ENCODE results near the gene ZFR. TPM values are rescaled to one million over a fixed set of nuclear protein-coding genes. Genes with fewer than 3 reads are reported as not detected.
"Not testable (repeated sequence)": the region's sequence is repeated elsewhere in the genome, so short reads cannot be mapped to it uniquely, and the experiment has no call there.

Gene ZFR
- total RNA-seq, 2 donors from 2014 or later: 65.7 to 66.0 TPM

DNA sequence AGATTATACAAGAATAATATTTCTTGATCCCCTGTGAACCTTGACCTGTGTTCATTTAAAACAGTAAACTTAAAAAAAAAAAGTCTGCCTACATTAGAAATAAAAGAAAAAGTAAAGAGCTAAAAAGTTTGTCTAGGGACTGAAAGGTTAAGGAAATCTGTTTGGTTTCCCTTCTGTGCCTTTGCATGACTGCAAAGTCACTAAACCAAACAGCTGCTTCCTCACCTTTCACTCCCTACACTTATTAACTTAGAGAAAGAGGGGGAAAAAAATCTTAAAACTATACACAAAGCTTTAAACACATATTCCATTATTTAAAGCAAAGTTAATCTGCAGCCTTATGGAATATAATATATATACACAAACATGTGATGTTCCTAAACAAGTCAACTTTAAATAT lies 65.1 kb downstream of the ZFR start:
- no peak for DNase-seq (ENCODE audit: low spot score)
- TF ChIP-seq, protein P1, sequence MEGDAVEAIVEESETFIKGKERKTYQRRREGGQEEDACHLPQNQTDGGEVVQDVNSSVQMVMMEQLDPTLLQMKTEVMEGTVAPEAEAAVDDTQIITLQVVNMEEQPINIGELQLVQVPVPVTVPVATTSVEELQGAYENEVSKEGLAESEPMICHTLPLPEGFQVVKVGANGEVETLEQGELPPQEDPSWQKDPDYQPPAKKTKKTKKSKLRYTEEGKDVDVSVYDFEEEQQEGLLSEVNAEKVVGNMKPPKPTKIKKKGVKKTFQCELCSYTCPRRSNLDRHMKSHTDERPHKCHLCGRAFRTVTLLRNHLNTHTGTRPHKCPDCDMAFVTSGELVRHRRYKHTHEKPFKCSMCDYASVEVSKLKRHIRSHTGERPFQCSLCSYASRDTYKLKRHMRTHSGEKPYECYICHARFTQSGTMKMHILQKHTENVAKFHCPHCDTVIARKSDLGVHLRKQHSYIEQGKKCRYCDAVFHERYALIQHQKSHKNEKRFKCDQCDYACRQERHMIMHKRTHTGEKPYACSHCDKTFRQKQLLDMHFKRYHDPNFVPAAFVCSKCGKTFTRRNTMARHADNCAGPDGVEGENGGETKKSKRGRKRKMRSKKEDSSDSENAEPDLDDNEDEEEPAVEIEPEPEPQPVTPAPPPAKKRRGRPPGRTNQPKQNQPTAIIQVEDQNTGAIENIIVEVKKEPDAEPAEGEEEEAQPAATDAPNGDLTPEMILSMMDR (IDR thresholded peaks at IDR 0.05): no peak
- Histone ChIP-seq H3K27me3 (no peaks in the 10 kb centered on the region), H3K9me3 (no peaks in the 10 kb centered on the region), H3K36me3 (peaks cover 27% of the 10 kb centered on the region), H3K4me3 (no peak overlapping the region), H3K4me1 (no peaks in the 10 kb centered on the region), H3K27ac (no peak overlapping the region)

DNA sequence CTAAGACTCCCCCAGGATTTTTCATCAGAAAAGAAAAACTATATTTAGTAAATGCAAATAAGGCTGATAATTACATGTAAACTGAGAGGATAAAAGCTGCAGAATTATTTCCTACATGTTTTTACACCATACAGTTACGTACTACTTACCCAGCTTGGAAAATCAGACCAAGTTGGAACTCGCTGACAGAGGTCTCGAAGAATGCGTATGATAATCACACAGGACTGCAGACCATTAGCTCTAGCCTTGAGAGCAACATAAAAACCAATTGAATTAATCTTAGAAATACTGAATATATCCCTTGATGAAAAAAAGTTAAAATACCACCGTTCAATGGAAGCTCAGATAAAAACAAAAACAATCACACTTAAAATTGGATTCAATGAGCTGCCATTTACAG lies 65.6 kb downstream of the ZFR start:
- Histone ChIP-seq H3K36me3 (peaks cover 23% of the 10 kb centered on the region), H3K27ac (no peak overlapping the region), H3K27me3 (no peaks in the 10 kb centered on the region), H3K4me3 (no peak overlapping the region), H3K4me1 (no peaks in the 10 kb centered on the region), H3K9me3 (no peaks in the 10 kb centered on the region)
- DNase-seq (ENCODE audit: low spot score): no peak
- TF ChIP-seq, protein P1 (IDR thresholded peaks at IDR 0.05): no peak

DNA sequence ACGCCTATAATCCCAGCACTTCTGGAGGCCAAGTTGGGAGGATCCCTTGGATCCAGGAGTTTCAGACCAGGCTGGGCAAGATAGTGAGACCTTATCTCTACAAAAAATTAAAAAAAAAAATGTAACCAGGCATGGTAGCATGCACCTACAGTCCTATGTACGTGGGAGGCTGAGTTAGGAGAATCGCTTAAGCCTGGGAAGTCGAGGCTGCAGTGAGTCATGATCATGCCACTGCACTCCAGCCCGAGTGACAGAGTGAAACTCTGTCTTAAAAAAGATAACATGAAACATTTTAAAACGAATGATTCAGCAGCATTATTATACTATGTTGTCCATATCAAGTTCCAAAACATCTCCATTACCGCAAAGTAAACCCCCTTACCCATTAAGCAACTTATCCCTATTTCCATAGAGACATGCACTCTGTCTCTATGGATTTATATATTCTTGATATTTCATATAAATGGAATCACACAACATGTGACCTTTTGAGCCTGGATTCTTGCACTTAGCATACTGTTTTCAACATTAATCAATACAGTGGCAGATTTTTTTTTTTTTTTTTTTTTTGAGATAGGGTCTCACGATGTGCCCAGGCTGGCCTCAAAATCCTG lies 74.9 kb downstream of the ZFR start:
- DNase-seq (ENCODE audit: low spot score): no peak
- H3K4me1 ChIP-seq: no peaks in the 10 kb centered on the region
- no peak overlapping the region for H3K27ac ChIP-seq
- H3K9me3 ChIP-seq: no peaks in the 10 kb centered on the region
- H3K36me3 ChIP-seq: peaks cover 12% of the 10 kb centered on the region
- H3K4me3 ChIP-seq: no peak overlapping the region
- no peaks in the 10 kb centered on the region for H3K27me3 ChIP-seq
- TF ChIP-seq, protein P1 (IDR thresholded peaks at IDR 0.05): no peak

DNA sequence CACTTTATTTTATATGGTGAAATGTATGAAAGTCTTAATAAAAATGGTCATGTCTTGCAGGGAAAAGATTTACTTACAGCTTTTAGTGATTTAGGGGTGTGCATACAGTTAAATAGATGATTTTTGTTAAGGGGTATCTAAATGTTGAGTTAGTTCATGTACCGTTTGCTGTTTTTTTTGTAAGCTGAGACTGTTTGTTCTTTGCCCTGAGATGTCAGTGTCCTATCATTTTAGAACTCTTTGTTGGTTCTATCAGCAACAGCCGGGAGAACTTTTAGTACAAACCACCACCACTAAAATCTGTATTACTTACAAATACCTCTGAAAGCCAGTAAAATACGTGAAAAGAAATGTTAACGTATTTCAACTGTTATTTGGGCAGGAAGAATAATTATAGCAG lies 75.5 kb downstream of the ZFR start:
- no peaks in the 10 kb centered on the region for H3K27me3 ChIP-seq
- TF ChIP-seq, protein P1 (IDR thresholded peaks at IDR 0.05): no peak
- no peak overlapping the region for H3K4me3 ChIP-seq
- H3K27ac ChIP-seq: no peak overlapping the region
- no peak for DNase-seq (ENCODE audit: low spot score)
- no peaks in the 10 kb centered on the region for H3K4me1 ChIP-seq
- peaks cover 18% of the 10 kb centered on the region for H3K36me3 ChIP-seq
- no peaks in the 10 kb centered on the region for H3K9me3 ChIP-seq

DNA sequence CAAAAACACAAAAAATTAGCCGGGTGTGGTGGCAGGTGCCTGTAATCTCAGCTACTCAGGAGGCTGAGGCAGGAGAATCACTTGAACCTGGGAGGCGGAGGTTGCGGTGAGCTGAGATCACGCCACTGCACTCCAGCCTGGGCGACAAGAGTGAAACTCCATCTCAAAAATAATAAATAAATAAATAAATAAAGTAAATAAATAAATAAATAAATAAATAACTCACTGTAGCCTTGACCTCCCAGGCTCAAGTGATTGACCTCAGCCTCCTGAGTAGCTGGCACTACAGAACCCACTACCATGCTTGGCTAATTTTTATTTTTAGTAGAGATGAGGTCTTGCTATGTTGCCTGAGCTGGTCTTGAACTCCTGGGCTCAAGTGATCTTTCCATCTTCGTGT lies 77.3 kb downstream of the ZFR start:
- H3K4me1 ChIP-seq; H3K27me3 ChIP-seq; H3K9me3 ChIP-seq; DNase-seq (ENCODE audit: low spot score); H3K27ac ChIP-seq; H3K4me3 ChIP-seq: not testable (repeated sequence)
- H3K36me3 ChIP-seq: peaks cover 29% of the 10 kb centered on the region

DNA sequence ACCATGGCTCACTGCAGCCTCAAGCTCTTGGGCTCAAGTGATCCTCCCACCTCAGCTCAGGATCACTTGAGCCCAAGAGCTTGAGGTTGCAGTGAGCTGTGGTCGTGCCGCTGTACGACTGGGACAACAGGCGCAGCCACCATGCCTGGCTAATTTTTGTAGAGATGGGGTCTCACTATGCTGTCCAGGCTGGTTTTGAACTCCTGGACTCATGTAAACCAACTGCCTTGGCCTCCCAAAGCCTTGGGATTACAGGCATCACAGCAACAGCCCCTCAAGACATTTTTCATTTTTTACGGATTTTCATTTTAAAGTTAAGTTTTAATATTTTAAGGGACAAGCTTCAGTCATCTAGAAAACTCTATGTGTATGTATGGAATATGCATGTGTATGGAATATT lies 78.9 kb downstream of the ZFR start:
- H3K27ac ChIP-seq: no peak overlapping the region
- no peaks in the 10 kb centered on the region for H3K9me3 ChIP-seq
- no peaks in the 10 kb centered on the region for H3K27me3 ChIP-seq
- H3K4me3 ChIP-seq: no peak overlapping the region
- TF ChIP-seq, protein P1 (IDR thresholded peaks at IDR 0.05): no peak
- peaks cover 21% of the 10 kb centered on the region for H3K36me3 ChIP-seq
- no peak for DNase-seq (ENCODE audit: low spot score)
- no peaks in the 10 kb centered on the region for H3K4me1 ChIP-seq
